ENCODE measurements around the gene CRIP1.

DNA sequence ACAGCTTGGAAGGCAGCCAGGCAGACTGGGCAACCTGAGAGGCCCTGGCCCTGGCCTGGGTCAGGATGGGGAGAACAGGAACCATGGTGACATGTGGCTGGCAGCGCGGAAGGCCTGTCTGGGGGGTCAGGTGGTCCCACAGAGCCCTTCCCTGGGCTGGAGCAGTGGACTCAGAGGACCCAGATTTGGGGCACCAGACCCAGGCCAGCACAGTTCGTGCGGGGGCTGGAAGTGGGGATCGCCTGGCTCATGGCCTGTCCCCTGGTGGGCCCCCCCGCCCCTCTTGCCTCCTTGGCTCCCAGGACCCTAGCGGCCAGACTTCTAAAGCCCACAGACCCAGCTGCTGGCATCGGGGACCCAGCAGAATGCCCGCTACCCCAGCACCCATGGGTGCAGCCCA, 45.7 kb upstream of the CRIP1 start:
- TF ChIP-seq EZH2 (IDR thresholded peaks at IDR 0.05; ENCODE audit: low read length) = no peak
- TF ChIP-seq, protein P1, sequence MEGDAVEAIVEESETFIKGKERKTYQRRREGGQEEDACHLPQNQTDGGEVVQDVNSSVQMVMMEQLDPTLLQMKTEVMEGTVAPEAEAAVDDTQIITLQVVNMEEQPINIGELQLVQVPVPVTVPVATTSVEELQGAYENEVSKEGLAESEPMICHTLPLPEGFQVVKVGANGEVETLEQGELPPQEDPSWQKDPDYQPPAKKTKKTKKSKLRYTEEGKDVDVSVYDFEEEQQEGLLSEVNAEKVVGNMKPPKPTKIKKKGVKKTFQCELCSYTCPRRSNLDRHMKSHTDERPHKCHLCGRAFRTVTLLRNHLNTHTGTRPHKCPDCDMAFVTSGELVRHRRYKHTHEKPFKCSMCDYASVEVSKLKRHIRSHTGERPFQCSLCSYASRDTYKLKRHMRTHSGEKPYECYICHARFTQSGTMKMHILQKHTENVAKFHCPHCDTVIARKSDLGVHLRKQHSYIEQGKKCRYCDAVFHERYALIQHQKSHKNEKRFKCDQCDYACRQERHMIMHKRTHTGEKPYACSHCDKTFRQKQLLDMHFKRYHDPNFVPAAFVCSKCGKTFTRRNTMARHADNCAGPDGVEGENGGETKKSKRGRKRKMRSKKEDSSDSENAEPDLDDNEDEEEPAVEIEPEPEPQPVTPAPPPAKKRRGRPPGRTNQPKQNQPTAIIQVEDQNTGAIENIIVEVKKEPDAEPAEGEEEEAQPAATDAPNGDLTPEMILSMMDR (optimal IDR thresholded peaks at IDR 0.05 in 1 of 3, IDR thresholded peaks at IDR 0.05 in 1 of 3, conservative IDR thresholded peaks at IDR 0.05 in 1 of 3; ENCODE audit: extremely low read depth in 1 of 3, insufficient read depth in 2 of 3, low read length in 3 of 3) = no peak

Measured in keratinocyte (primary cell).